Breast epithelium (tissue), 3 donors: Measurements from ENCODE around the gene ELOVL2.
A peak's percentile ranks its signal among the peaks of the same experiment; 100 is the strongest.

Experiments
- CTCF ChIP-seq, 3 donors: fragments of 450-650 bp; IDR thresholded peaks; one replicate each; pipeline ENCODE4 v1.5.1; 2016 to 2017; ENCODE audit warnings: antibody characterized with exemption in 3 of 3, mild to moderate bottlenecking in 3 of 3, moderate library complexity in 3 of 3
- POLR2A ChIP-seq: fragments of 450-650 bp; IDR thresholded peaks from one replicate; pipeline ENCODE4 v1.6.1; 2016; ENCODE audit warnings: antibody characterized with exemption, mild to moderate bottlenecking, moderate library complexity

- TF ChIP-seq CTCF (IDR thresholded peaks at IDR 0.05) (peak in 2 of 3 donors; percentile 34 to 39), POLR2A (no peak)
Measured at GRCh38 chr6:10951675-10952282, 92.3 kb downstream of the ELOVL2 start.
